Activated CD4-positive, alpha-beta T cell treated with anti-CD3 and anti-CD28 coated beads, Interleukin-2, amount 50 U/mL, for 24 hours (primary cell): Measurements from ENCODE around the gene LTBP3.

Experiments
- DNase-seq, 2 donors: peaks; one replicate each; pipeline ENCODE4 v3.0.0-alpha.2; 2020; ENCODE audit warnings: low read depth in 1 of 2, low spot score in 1 of 2

LTBP3 gene

GRCh38 chr11:65558002-65558929, at the start of gene LTBP3:
LTBP3 (minus strand) TSS chr11:65558359; CDS start chr11:65557959, 400 bp downstream.
- no peak for DNase-seq

- DNase-seq: no peak
These were observed 48.9 kb upstream of the LTBP3 start for GRCh38 chr11:65606876-65607613.

GRCh38 chr11:65604258-65604657, 46.1 kb upstream of the LTBP3 start:
- DNase-seq: no peak

GRCh38 chr11:65599955-65600246, 41.7 kb upstream of the LTBP3 start:
- no peak for DNase-seq

GRCh38 chr11:65599216-65599954, 41.2 kb upstream of the LTBP3 start:
- DNase-seq: no peak

GRCh38 chr11:65598258-65598699, 40.1 kb upstream of the LTBP3 start:
- DNase-seq: no peak

GRCh38 chr11:65596520-65596919, 38.4 kb upstream of the LTBP3 start:
- no peak for DNase-seq

GRCh38 chr11:65595543-65596281, 37.6 kb upstream of the LTBP3 start, which contains the start of gene KCNK7:
KCNK7 (minus strand) TSS chr11:65595800; CDS start chr11:65595772, 28 bp downstream.
- DNase-seq: no peak

- no peak for DNase-seq
These were observed 37.0 kb upstream of the LTBP3 start for GRCh38 chr11:65595131-65595530.

- no peak for DNase-seq
These were observed 35.6 kb upstream of the LTBP3 start for GRCh38 chr11:65593518-65594414.

- no peak for DNase-seq
These were observed 34.8 kb upstream of the LTBP3 start for GRCh38 chr11:65592858-65593517.

GRCh38 chr11:65591939-65592857, 34.0 kb upstream of the LTBP3 start:
- no peak for DNase-seq

GRCh38 chr11:65590240-65590738, 32.1 kb upstream of the LTBP3 start:
- DNase-seq: no peak

- no peak for DNase-seq
These were observed 31.5 kb upstream of the LTBP3 start for GRCh38 chr11:65589444-65590239.

GRCh38 chr11:65588199-65589054, 30.3 kb upstream of the LTBP3 start:
- peak in 1 of 2 donors; percentile 68 for DNase-seq

GRCh38 chr11:65586676-65587075, 28.5 kb upstream of the LTBP3 start:
- DNase-seq: no peak
